Left hindlimb (tissue), 1 donor: ENCODE measurements around the gene GNA15.
"Not testable (repeated sequence)": the region's sequence is repeated elsewhere in the genome, so short reads cannot be mapped to it uniquely, and the experiment has no call there.

Experiments
- DNase-seq: peaks from one replicate; pipeline ENCODE4 v3.0.0-alpha.2; 2018

Gene GNA15

DNA sequence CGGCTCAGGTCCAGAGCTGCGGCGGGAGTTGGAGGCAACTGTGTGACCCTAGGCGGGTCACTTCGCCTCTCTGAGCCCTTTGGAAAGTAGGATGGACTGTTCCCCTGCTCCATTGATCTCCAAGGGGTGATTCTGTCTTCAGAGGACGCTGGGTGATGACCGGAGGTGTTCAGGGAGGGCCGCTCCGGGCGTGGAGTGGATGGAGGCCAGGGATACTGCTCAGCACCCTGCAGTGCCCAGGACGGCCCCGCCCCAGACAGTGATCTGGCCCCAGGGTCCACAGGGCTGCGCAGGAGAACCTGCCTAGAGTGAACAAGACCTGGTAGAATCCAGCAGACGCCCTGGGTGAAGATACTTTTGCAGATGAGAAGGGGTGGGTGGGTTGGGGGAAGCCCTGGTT is 56.9 kb downstream of the GNA15 start:
- DNase-seq, result no peak

DNA sequence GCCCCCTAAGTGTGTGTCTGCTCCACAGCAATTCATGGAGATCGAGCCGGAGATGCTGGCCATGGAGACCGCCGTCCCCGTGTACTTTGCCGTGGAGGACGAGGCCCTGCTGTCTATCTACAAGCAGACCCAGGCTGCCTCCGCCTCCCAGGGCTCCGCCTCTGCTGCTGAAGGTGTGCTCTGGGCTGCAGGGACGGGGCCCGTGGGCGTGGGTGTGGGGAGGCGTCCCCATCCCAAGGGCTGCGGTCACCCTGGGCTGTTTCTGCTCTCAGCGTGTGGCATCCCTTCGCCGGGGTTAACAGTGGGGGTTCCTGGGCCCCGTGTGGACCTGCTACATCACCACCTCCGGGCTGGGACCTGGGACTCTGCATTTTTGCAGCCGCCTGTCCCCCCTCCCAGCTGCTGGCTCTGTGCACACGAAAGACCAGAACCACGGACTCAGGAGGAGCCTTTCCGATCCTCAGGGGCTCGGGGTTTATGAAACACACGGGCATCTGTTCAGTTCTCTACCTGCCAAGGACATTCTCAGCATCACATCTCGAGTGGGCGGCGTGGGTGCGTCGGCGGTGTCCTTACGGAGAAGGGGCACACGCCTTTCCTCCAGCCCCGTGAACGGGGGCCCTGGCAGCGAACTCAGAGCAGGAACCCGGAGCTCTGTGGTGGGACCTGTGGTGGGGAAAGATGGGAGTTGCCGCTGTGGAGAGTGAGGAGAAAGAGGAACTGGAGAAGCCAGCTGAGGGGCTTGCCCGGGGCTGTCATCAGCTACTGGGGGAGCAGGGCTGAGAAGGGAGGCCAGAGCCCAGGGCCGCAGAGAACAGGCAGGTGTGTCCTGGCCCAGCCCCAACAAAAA is 57.6 kb downstream of the GNA15 start:
- no peak for DNase-seq

DNA sequence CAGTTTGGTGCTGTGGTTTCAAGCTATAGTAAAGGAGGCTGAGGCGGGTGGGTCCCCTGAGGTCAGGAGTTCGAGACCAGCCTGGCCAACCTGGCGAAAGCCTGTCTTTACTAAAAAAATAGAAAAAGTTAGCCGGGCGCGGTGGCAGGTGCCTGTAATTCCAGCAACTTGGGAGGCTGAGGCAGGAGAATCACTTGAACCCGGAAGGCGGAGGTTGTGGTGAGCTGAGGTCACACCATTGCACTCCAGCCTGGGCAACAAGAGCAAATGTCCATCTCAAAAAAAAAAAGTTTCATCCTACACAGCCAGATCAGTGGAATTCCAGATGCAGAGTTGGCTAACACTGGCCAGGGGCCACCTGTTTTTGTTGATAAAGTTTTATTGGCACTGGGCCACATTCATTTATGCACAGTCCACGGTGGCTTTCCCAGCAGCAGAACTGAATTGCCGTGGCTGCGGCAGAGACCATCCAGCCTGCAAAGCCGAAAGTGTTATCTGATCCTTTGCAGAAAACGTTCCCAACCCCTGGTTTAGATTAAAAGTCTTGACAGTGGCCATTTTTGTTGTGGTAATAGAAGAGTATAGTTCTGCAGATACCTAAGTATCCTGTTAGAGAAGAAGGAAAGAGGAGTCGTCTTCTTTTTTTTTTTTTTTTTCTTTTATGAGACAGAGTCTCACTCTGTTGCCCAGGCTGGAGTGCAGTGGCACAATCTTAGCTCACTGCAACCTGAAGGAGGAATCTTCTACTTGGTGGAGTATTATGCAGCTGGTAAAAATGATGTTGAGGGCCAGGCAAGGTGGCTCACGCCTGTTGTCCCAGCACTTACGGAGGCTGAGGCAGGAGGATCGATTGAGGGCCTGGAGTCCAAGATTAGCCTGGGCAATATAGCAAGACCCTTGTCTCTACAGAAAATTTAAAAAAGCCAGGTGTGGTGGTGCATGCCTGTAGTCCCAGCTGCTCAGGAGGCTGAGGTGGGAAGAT is 58.6 kb downstream of the GNA15 start:
- no peak for DNase-seq

DNA sequence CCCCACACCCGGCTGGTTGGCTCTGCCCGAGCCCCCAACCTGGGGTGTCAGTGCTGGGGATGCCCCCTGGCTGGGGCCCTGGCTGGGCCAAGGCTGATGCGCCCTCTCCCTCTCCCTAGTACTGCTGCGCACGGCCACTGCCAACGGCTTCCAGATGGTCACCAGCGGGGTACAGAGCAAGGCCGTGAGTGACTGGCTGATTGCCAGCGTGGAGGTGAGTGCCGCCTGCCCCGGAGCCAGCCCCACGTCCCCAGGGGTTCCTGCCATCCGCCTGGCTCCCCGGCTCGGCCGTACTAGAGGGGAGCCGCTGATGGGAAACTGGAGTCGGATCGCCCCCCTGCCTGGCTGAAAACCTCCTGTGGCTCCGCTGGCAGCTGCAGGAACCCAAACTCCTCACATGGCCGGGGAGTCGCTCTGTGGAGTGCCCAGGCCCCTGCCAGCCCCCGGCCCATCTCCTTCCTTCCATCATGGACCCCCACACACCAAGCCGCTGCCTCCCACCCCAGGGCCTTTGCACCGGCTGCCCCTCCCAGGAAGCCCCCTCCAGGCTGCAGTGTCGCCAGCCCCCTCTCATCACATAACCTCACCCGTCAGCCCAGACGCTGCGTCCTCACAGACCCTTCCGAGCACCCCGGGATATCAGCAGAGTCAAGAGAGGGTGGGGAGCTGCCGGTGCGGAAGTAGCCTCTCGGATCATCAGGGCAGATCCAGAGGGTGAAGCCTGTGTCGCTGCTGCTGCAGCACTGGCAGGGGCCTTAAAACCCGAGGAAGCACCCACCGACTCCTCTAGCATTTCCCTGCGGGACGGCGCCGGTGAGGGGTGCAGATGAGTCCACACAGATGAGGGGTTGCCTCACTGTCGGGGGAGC is 60.5 kb downstream of the GNA15 start:
- no peak for DNase-seq

DNA sequence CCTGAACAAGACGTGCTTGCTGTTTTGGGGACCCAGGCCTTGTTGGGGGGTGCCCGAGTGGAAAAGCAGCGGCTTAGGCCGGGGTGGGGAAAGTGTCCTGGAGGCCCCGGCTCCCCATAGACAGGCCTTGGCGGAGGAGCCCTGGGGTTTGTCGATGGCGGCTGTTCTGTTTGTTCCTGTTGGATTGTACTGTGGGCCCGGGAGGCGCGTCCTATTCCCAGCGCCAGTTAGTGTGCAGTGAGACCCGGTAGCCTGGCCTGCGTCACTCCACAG is 61.0 kb downstream of the GNA15 start:
- DNase-seq, result no peak

DNA sequence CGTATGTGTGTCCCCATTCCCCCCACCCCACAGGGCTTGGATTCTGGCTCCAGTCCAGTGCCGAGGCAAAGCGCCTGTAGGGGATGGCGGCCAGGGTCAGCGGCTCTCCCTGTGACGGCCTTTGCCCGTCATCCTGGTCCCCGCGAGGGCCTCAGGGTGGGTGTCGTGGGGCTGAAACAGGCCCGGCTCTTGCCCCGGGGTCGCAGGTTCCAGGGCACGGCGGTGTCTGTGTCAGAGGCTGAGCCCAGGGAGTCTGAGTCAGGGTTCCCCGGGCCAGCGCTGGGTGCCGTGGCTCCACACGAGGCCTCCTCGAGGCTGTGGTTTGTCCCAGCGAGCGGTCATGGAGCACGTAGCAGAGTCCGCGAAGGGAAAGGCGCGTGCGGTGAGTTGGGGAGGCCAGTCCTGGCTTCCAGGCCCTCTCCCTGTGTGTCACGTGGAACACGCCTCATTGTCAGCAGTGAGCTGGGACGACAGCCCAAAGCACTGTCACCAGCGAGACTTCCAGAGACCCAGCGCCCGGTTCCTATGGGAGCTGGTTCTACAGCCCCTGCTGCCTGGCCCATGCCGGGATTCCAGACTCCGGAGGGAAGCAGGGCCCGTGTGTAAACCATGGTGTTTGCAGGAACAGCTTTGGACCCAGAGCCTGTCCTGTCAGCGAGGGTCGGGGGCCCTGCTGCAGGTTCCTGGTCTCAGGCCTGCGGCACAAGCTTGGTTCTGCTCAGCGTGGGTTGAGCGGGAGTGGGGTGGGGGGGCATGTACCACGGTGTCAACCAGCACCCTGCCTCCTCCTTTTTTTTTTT is 63.3 kb downstream of the GNA15 start:
- DNase-seq, result no peak

DNA sequence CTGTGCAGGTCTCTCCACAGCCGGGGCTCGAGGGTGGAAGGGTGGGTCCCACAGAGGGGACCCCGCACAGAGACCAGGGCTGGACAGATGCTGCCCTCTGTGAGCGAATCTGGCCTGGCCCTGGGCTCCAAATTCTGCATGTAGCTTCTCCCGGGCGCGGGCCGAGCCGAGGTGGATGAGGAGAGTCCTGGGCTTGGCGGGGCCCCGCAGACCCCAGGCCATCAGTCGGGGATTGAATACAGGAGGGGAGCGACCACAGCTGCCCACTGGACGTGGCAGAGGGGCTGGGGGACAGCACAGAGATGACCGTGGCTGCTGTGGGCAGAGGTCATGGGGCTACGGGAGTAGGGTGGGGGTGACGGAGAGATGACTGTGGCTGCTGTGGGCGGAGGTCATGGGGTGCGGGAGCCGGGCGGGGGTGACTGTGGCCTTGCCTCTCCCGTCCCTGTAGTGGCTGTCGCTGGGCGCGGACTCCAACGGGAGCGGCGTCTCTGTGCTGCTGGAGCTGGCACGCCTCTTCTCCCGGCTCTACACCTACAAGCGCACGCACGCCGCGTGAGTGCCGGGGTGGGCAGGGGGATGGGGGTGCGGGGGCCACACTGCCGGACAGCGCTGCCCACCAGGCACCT is 65.4 kb downstream of the GNA15 start:
- DNase-seq, result no peak

DNA sequence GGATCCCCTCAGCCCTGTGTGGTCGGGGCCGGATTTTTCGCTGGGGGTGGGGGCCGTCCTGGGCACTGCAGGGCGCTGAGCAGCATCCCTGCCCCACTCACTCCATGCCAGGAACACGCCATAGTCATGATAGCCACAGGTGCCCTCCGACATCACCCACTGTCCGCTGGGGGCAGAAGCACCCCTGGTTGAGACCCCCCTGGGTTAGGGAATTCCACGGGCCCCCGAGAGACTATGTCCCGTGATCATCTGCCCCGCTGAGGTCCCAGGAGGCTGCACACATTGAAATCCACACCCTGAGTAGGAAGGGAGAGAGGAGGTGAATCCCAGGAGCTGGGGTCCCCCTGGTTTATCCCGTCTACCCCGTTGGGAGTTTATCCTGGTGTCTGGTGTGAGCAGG is 66.1 kb downstream of the GNA15 start:
- no peak for DNase-seq

DNA sequence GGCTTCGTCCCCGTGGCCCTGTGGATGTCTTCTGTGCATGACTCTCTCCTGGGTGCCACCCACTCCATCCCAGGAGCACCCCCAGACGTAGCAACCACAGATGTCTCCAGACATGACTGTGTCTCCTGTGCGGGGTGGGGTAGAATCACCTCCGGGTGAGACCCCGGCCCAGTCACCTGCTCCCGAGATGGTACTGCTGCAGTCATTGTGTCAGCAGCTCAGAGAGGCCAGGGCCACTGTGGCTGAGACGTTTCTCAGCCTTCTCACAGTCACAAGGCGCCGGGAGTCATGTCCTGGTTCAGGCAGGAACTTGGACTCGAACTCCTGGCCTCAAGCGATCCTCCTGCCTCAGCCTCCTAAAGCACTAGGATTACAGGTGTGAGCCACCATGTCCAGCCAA is 66.5 kb downstream of the GNA15 start:
- DNase-seq, result no peak

DNA sequence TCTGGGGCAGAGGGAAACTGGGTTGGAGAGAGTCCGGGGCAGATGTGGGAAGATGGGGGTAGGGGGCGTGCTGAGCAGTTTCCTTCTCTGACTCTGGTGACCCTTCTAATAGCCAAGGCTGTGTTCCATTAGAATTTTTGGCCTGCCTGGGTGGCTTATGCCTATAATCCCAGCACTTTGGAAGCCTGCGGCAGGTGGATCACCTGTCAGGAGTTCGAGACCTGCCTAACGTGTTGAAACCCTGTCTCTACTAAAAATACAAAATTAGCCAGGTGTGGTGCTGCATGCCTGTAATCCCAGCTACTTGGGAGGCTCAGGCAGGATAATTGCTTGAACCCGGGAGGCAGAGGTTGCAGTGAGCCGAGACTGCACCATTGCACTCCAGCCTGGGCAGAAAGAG is 67.1 kb downstream of the GNA15 start:
- not testable (repeated sequence) for DNase-seq

DNA sequence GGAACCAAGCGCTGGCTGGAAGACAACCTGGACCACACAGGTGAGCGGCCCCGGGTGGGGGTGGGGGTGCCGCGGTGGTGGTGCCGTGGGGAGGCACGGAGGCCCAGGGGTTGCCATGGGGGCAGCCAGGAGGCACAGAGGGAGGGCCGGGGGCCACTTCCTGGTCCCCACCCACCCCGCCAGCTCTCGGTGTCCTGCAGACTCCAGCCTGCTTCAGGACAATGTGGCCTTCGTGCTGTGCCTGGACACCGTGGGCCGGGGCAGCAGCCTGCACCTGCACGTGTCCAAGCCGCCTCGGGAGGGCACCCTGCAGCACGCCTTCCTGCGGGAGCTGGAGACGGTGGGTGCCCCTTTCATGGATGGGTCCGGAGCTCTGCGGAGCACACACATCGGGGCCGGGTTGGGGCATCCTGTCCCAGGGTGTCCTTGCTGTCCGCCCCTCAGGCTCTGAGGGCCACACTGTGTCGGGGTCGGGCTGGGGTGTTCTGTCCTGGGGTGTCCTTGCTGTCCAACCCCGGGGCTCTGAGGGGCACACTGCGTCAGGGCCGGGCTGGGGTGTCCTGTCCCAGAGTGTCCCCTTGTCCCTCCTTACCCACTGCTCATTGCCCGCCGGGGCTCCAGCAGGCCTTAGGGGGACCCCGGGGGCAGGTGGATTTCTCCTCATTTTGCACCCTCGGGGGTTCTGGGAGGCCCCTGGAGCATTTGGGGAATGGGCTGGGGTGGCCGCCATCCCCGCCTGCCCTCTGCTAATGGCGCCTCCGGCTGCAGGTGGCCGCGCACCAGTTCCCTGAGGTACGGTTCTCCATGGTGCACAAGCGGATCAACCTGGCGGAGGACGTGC is 68.2 kb downstream of the GNA15 start:
- no peak for DNase-seq

DNA sequence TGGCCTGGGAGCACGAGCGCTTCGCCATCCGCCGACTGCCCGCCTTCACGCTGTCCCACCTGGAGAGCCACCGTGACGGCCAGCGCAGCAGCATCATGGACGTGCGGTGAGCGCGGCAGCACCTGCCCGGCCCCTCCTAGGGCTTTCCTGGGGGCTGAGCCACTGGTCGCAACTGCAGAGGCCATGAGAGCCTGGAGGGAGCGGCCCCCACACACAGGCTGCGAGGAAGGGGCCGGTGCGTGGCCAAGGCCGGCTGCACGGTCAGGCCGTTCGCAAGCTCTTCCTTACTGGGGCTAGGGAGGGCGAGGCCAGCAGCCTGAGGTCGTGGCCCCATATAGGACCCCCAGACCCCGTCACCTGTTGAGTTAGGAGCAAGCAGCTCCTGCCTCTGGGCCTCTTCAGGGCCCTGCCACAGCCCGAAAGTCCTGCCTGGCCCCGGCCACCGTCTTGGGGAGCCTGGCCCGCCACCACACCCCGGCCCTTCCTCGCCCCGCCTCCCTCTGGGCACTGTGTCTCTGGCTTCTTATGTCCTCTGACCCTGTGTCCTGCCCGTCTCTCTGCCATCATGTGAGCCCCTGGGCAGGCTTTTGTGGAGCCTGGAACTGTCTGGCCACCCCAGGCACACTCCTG is 68.9 kb downstream of the GNA15 start:
- no peak for DNase-seq

DNA sequence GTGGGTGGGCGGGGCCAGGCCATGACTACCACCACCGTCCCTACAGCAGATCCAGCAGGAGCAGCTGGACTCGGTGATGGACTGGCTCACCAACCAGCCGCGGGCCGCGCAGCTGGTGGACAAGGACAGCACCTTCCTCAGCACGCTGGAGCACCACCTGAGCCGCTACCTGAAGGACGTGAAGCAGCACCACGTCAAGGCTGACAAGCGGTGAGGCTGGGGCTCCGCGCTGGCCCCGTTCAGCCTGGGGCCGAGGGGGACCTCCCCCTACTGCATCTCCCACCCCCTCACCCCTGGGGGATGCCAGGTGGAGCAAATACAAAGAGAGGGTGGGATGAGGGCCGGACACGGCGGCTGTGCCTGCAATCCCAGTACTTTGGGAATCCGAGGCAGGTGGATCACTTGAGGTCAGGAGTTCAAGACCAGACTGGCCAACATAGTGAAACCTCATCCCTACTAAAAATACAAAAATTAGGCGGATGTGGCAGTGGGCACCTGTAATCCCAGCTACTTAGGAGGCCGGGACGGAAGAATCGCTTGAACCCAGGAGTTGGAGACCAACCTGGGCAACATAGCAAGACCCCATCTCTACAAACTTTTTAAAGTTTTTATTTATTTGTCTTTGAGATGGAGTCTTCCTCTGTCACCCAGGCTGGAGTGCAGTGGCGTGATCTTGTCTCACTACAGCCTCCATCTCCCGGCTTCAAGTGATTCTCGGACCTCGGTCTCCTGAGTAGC is 70.6 kb downstream of the GNA15 start:
- DNase-seq, result no peak

DNA sequence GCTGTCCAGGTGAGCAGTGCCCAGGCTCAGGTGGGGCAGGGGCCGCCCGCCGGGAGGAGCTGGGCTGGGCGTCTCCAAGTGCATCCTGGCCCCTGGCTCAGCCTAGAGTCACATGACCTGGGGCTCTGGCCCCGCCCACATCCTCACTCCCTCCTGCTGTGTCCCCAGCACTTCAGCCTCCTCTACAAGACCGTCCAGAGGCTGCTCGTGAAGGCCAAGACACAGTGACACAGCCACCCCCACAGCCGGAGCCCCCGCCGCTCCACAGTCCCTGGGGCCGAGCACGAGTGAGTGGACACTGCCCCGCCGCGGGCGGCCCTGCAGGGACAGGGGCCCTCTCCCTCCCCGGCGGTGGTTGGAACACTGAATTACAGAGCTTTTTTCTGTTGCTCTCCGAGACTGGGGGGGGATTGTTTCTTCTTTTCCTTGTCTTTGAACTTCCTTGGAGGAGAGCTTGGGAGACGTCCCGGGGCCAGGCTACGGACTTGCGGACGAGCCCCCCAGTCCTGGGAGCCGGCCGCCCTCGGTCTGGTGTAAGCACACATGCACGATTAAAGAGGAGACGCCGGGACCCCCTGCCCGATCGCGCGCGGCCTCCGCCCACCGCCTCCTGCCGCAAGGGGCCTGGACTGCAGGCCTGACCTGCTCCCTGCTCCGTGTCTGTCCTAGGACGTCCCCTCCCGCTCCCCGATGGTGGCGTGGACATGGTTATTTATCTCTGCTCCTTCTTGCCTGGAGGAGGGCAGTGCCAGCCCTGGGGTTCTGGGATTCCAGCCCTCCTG is 71.8 kb downstream of the GNA15 start:
- DNase-seq, result no peak

DNA sequence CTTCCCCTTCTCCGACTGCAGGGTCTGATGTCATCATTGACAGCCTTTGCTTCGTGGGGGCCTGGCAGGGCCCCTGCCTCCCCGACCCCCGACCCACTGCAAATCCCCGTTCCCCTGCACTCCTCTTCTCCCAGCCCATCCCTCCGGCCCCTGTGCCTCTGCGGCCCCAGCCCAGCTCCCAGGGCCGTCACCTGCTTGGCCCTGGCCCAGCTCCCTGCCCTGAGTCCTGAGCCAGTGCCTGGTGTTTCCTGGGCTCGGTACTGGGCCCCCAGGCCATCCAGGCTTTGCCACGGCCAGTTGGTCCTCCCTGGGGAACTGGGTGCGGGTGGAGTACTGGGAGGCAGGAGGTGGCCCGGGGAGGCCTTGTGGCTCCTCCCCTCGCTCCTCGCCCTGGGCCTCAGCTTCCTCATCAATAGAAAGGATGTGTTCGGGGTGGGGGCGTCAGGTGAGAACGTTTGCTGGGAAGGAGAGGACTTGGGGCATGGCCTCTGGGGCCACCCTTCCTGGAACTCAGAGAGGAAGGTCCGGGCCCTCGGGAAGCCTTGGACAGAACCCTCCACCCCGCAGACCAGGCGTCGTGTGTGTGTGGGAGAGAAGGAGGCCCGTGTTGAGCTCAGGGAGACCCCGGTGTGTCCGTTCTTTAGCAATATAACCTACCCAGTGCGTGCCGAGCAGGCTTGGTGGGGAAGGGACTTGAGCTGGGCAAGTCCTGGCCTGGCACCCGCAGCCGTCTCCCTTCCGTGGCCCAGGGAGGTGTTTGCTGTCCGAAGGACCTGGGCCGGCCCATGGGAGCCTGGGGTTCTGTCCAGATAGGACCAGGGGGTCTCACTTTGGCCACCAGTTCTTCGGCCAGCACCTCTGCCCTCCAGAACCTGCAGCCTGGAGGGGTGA is 72.7 kb downstream of the GNA15 start:
- no peak for DNase-seq

DNA sequence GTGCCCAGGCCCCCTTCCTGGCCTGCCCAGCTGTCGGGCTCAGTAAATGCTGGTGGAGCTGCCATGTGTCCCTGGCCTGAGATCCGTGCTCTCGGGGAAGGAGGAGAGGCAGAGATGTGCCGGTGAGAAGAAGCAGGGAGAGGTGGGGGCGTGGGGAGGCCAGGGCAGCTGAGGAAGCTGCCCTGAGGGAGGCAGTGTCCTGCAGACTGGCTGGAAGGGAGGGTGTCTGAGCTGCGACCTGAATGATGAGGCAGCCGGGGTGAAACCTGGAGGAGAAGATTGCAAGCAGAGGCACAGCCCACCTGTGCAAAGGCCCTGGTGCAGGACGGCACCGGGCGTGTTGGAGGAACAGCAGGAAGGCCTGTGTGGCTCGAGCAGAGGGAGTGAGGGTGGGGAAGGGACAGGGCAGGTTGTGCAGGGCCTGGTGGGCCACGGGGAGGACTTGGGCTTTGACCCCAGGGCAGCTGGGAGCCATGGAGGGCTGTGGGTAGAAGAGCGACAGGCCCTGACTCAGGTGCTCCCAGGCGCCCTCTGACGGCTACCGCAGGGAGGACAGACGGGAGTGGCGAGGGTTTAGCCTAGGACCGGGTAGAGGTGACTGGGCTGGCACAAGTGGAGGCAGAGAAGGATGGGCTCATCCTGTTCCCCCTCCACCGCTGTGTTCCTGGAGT is 74.6 kb downstream of the GNA15 start:
- DNase-seq, result no peak

DNA sequence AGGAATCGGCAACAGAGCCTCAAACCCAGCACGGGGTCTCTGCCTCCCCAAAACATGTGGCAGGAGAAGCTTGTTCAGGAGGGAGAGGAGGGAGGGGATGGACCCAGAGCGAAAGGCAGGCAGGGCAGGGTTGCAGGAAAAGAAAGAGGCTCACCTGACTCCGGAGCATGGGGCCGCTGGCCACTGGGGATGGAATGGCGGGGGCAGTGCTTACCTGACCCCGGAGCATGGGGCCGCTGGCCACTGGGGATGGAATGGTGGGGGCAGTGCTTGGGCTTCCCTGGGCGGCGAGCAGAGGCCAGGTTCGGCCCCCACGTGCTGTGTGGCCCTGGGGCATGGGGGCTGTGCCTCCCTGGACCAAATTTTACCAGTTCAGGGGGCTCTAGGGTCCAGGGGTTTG is 75.4 kb downstream of the GNA15 start:
- DNase-seq, result no peak
